ENCODE results near the gene AVL9.

Gene AVL9

DNA sequence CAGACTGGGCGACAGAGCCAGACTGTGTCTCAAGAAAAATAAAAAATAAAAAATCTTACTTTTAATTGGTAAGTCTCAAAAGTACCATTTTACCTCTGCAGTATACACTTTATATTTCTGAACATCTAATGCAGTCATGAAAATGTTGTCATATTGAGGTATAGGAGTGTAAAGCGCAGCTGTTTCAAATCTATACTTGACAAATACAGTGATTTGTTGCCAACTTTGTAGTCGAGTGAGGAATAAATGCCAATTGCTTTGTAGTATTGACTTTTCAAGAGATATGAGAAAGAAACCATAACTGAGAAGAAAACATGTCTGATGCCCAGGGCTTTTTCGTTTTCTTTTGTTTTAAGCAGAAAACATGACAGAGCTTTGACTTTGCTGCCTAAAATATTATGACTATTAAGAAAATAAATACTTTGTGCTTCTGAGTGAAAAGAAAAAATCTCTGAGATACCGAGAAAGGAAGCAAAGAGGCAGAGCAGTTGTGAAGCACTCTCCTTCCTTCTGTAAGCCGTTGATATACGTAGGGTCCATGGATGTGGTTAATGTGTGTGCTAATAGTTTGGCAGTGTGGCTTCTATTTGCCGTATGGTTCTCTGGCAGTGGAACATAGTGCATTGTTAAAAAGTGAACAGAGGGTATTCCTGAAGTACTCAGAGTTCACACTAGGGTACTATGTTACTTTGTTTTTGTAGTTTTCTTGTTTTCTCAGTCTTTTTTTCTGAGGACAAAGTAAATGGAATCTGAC lies 38.2 kb downstream of the AVL9 start:
- no peak for DNase-seq (ENCODE audit: low read depth, low spot score)

- no peak for DNase-seq (ENCODE audit: low read depth, low spot score)
These were observed 39.9 kb downstream of the AVL9 start for GRCh38 chr7:32535162-32535702.

DNA sequence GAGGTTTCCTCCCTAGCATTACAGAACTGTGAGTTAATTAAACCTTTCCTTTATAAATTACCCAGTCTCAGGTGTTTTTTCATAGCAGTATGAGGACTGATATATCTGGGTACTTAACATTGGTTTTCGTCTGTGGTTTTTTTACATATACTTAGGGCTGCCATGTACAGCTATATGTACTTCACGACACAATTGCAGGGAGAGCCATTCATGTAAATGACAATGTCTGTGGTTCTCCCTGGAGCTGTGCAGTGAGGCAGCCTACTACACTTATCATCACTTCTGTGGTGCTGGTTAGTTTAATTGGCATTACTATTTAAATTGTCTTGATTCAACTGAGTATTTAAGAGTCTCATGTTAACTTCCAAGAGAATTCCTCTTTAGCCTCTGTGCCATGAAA lies 40.7 kb downstream of the AVL9 start:
- DNase-seq (ENCODE audit: low read depth, low spot score): no peak

DNA sequence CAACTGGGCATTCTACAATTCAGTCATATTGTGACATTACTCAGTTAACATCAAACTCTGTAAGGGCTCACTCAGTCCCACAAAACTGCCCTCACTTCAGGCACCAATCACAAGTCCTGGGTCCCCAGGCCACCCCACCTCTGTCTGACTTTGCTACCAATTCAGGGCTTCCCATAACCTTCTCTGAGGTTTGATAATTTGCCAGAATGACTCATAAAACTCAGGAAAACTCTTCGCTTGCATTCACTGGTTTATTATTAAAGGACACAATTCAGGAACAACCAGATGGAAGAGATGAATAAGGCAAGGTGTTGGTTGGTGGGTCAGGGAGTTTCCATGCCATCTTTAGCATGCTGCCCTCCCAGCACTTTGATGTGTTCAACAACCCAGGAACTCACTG lies 41.3 kb downstream of the AVL9 start:
- DNase-seq (ENCODE audit: low read depth, low spot score): peak; percentile 26

DNA sequence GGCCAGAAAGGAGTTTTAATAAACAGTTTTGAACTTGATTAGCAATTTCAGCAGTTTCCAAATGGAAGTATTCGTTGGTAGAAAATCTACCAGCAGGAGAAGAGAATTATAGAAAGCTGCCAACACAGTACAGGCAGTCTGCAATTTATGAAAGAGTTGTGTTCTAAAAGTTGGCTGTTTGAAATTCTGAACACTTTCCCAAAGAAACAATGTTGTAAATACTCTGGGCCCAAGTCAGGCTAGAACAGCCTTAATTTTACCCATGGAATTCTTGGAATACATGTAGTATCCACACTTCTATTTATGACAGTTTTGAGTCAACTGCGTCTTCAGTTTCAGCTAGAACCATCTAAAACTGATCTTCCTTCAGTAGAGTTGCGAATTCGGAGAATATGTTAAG lies 42.5 kb downstream of the AVL9 start:
- DNase-seq (ENCODE audit: low read depth, low spot score): no peak

GRCh38 chr7:32539366-32539765 lies 44.1 kb downstream of the AVL9 start:
- DNase-seq (ENCODE audit: low read depth, low spot score): no peak

DNA sequence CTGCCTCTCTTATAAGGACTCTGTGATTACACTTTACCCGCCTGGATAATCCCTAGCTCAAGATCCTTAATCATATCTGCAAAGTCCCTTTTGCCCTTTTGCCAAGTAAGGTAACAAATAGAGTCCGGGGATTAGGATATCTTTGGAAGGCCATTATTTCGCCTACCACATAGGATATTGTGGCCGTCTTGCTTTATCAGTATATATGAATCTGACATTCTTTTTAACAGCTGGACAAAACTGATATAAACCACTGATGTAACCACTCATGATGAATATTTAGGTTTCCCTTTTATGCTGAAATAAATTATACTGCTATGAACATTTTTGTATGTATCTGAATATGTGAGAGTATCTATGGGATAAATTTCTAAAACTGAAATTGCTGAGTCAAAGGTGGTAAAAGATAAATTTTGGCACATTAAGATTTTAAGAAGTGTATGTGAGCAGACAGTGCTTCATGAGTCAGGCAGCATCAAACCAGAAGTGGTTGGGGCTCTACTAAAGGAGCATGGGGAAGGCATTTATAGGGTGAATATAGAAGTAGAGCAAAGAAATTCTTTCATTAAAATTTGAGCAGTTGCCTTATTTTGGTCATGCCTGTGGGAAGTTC lies 44.7 kb downstream of the AVL9 start:
- DNase-seq (ENCODE audit: low read depth, low spot score): no peak

DNA sequence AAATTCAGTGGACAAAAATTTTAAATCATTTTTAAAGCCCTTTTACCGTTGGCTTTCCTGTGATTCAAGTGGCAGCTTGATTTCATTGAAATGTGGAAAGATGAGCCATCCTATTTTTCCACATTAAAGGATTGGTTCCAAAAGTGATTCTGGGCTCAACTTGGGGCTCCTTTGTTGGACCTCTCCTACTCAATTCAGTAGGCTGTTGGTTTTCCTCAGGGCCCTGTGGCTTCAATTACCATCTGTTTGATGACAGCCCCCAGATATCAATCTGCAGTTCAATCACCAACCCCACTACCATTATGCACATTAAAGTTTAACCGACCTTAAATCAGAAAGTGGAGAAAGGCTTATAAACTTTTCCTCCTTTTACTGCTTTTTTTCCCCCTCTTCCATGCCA lies 47.3 kb downstream of the AVL9 start:
- no peak for DNase-seq (ENCODE audit: low read depth, low spot score)

GRCh38 chr7:32559480-32559879 lies 64.2 kb downstream of the AVL9 start:
- no peak for DNase-seq (ENCODE audit: low read depth, low spot score)

DNA sequence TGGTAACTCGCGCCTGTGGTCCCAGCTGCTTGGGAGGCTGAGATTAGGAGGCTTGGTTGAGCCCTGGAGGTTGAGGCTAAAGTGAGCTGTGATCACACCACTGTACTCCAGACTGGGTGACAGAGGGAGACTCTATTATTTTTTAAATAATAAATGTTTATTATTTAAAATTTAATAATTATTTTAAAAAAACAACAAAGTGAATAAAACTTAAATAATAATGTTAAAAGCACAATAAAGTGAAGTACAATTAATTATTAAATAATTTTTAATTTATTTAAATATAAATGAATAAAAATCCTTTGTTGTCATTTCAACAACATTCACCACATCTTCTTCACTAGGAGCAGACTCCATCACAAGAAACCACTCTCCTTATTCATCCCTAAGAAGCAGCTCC lies 64.8 kb downstream of the AVL9 start:
- no peak for DNase-seq (ENCODE audit: low read depth, low spot score)

DNA sequence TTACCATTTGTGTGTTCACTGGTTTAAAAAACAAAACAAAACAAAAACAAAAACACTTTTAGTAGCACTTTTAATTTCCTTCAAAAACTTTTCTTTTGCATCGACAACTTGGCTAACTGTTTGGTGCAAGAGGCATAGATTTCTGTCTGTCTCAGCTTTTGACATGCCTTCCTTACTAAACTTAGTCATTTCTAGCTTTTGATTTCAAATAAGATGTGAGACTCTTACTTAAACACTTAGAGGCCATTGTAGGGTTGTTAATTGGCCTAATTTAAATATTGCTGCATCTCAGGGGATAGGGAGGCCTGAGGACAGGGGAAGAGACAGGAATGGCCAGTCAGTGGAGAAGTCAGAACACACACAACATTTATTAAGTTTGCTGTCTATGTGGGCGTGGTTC lies 66.3 kb downstream of the AVL9 start:
- DNase-seq (ENCODE audit: low read depth, low spot score): no peak

DNA sequence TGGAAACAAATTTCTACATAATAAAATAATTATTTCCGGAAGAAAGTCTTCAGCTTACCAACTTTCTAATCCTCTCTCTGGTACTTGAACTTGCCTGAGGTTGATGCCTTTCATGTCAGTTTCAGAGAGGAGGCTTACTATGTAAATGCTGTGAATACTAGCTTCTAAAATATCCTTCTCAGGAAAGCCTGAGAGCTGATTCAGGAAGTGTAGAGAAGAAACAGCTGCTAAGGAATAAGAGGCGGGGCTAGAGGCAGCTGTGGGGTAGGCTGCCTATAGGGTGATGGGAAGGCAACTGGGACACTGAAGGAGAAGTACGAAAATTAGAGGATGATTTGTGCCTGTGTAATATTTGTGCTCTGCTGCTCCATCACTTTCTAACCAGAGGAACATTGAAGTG lies 69.3 kb downstream of the AVL9 start:
- no peak for DNase-seq (ENCODE audit: low read depth, low spot score)

GRCh38 chr7:32569388-32570289 lies 74.3 kb downstream of the AVL9 start:
- no peak for DNase-seq (ENCODE audit: low read depth, low spot score)

GRCh38 chr7:32573110-32573687 lies 77.9 kb downstream of the AVL9 start:
- DNase-seq (ENCODE audit: low read depth, low spot score): no peak

- DNase-seq (ENCODE audit: low read depth, low spot score): no peak
These were observed 79.3 kb downstream of the AVL9 start for GRCh38 chr7:32574626-32575025.

- DNase-seq (ENCODE audit: low read depth, low spot score): no peak
These were observed 82.1 kb downstream of the AVL9 start for GRCh38 chr7:32577421-32577820.

GRCh38 chr7:32579776-32580175 lies 84.5 kb downstream of the AVL9 start:
- no peak for DNase-seq (ENCODE audit: low read depth, low spot score)

GRCh38 chr7:32580646-32581045 lies 85.4 kb downstream of the AVL9 start:
- DNase-seq (ENCODE audit: low read depth, low spot score): no peak

DNA sequence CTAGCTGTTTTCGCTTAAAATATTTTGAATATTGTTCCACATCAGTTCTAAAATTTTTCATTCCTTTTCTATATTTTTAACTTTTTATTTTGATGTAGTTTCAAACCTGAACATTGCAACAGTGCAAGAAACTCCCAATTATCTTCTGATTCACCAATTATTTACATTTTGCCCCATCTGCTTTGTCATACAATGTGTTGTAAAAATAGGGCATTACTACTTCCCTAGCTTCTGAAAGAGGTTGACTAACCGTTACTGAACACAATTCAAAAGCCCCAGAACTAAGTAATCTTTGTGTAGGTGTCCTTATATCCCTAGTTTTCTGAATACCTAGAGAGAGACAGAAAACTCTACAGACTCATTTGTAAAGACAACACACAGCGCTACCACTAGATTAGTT lies 86.7 kb downstream of the AVL9 start:
- no peak for DNase-seq (ENCODE audit: low read depth, low spot score)

DNA sequence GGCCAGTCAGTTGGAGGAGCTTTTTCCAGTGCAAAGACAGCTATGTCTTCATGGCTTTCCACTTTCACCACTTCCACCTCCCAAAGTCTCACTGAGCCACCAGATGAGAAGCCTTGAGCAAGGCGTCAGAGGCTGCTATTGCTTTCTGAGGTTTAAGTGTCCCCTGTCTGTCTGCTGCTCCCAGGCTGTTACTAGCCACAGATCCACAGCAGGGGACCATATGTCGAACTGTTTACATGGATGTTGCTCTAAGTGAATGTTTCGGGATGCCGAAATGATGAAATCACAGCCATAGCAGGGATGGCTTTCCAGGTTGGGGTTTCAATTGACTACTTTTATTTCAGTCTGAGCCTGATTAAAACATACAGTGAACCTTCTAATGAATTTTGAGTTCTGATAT lies 88.5 kb downstream of the AVL9 start:
- DNase-seq (ENCODE audit: low read depth, low spot score): peak; percentile 70

GRCh38 chr7:32586291-32587221 lies 91.3 kb downstream of the AVL9 start:
- peak; percentile 95 for DNase-seq (ENCODE audit: low read depth, low spot score)

Data from smooth muscle cell of the brain vasculature (primary cell).